B cell (primary cell): ENCODE results near the gene DENND1C. TPM values are rescaled to one million over a fixed set of nuclear protein-coding genes. Genes with fewer than 3 reads are reported as not detected.

Experiments used
- ATAC-seq: fragments of 200-7000 bp; cut with Tn5 transposase; one replicate; pipeline ENCODE4 v1.10.0; 2021; ENCODE audit warnings: low read depth, mild to moderate bottlenecking, moderate number of reproducible peaks, moderate library complexity
- CTCF ChIA-PET: fragments of 350-600 bp; sonication (Branson Sonifier 250); formaldehyde crosslinking; loops from one replicate; lab custom pipeline; 2021; ENCODE audit warnings: antibody characterized with exemption, inconsistent platforms; lab: Charles Lee
- POLR2A ChIA-PET: fragments of 350-600 bp; sonication (Branson Sonifier 250); formaldehyde crosslinking; loops from one replicate; lab custom pipeline; 2021; ENCODE audit warnings: antibody characterized with exemption; lab: Charles Lee
- DNase-seq: peaks from one replicate; pipeline ENCODE4 v3.0.0; 2013
- H2AFZ ChIP-seq: 2 replicates; pipeline ENCODE4 v1.6.1; 2012; ENCODE audit warnings: mild to moderate bottlenecking, low read depth, low read length; ENCODE audit not compliant: insufficient read depth, poor library complexity, severe bottlenecking
- H3K27ac ChIP-seq, 2 donors: 1 replicate in 1 of 2; 2 replicates in 1 of 2; pipeline ENCODE4 v1.5.1; 2012 to 2013; ENCODE audit warnings: low read length in 2 of 2, mild to moderate bottlenecking in 2 of 2, moderate library complexity in 1 of 2
- H3K27me3 ChIP-seq, 4 experiments: fragments of 200-600 bp in 1 of 4; sonication (generic) in 1 of 4; replicated peaks in 1 of 4; 1 replicate in 2 of 4; 2 replicates in 2 of 4; pipeline versions ENCODE4 v1.6.1 to v1.7.0; 2013 to 2016; ENCODE audit warnings: low read length in 3 of 4, mild to moderate bottlenecking in 2 of 4, mixed read lengths in 1 of 4, moderate library complexity in 1 of 4; ENCODE audit not compliant: insufficient read depth in 4 of 4, control insufficient read depth in 3 of 4; ENCODE audit errors: control extremely low read depth in 1 of 4
- H3K36me3 ChIP-seq, 2 experiments: replicated peaks in 1 of 2; 1 replicate in 1 of 2; 2 replicates in 1 of 2; pipeline versions ENCODE4 v1.6.1 to v1.7.1; 2013; ENCODE audit warnings: low read length in 1 of 2; ENCODE audit not compliant: insufficient read depth in 2 of 2, control insufficient read depth in 1 of 2; ENCODE audit errors: control extremely low read depth in 1 of 2, extremely low read depth in 1 of 2
- H3K4me1 ChIP-seq, 2 donors: fragments of 200-600 bp in 1 of 2; sonication (generic) in 1 of 2; 1 replicate in 1 of 2; 2 replicates in 1 of 2; pipeline versions ENCODE4 v1.5.1 to v1.6.1; 2013 to 2017; ENCODE audit warnings: low read length in 2 of 2; ENCODE audit not compliant: control insufficient read depth in 2 of 2, insufficient read depth in 2 of 2
- H3K4me2 ChIP-seq: replicated peaks from 2 replicates; pipeline ENCODE3; 2012; ENCODE audit warnings: mild to moderate bottlenecking, low read depth, low read length; ENCODE audit not compliant: poor library complexity, severe bottlenecking
- H3K4me3 ChIP-seq, 5 experiments: fragments of 200-600 bp in 1 of 5; sonication (generic) in 1 of 5; 1 replicate in 3 of 5; 2 replicates in 2 of 5; pipeline versions ENCODE4 v1.5.1 to v1.7.0; 2011 to 2016; ENCODE audit warnings: low read length in 4 of 5, mild to moderate bottlenecking in 4 of 5, low read depth in 2 of 5, control low read depth in 1 of 5, moderate library complexity in 1 of 5; ENCODE audit not compliant: insufficient read depth in 1 of 5; ENCODE audit errors: control extremely low read depth in 1 of 5, extremely low read depth in 1 of 5
- H3K79me2 ChIP-seq: fragments of 200-600 bp; sonication (generic); one replicate; pipeline ENCODE4 v1.6.0; 2016; ENCODE audit warnings: low read length; ENCODE audit not compliant: control insufficient read depth, insufficient read depth
- H3K9ac ChIP-seq: fragments of 200-600 bp; sonication (generic); 2 replicates; pipeline ENCODE4 v1.6.1; 2017; ENCODE audit warnings: mild to moderate bottlenecking, low read length, moderate library complexity
- H3K9me3 ChIP-seq, 3 donors: one replicate each; pipeline versions ENCODE4 v1.6.1 to v1.7.1; 2013; ENCODE audit warnings: low read length in 2 of 3; ENCODE audit not compliant: control insufficient read depth in 2 of 3, insufficient read depth in 1 of 3; ENCODE audit errors: control extremely low read depth in 1 of 3
- H4K20me1 ChIP-seq: 2 replicates; pipeline ENCODE4 v1.6.0; 2012; ENCODE audit warnings: mild to moderate bottlenecking, low read length; ENCODE audit not compliant: insufficient read depth, control insufficient read depth, poor library complexity, severe bottlenecking
- H3K27ac Mint-ChIP-seq: one replicate; pipeline ENCODE4 v1.8.0; 2021; ENCODE audit warnings: mixed read lengths
- H3K27me3 Mint-ChIP-seq: one replicate; pipeline ENCODE4 v1.8.0; 2021; ENCODE audit warnings: mixed read lengths
- H3K4me1 Mint-ChIP-seq: one replicate; pipeline ENCODE4 v1.8.0; 2021; ENCODE audit warnings: mixed read lengths
- H3K4me3 Mint-ChIP-seq: one replicate; pipeline ENCODE4 v1.8.0; 2021; ENCODE audit warnings: mixed read lengths
- H3K9me3 Mint-ChIP-seq: one replicate; pipeline ENCODE4 v1.8.0; 2022; ENCODE audit warnings: mixed read lengths; ENCODE audit not compliant: insufficient read depth
- CTCF ChIP-seq: fragments of 200-600 bp; IDR thresholded peaks from one replicate; pipeline ENCODE4 v1.8.0; 2022; ENCODE audit warnings: antibody characterized with exemption, mild to moderate bottlenecking
- EZH2 ChIP-seq: IDR thresholded peaks from 2 replicates; pipeline ENCODE4 v1.6.1; 2012; ENCODE audit warnings: borderline replicate concordance, low read depth, mild to moderate bottlenecking, moderate library complexity, low read length; ENCODE audit not compliant: insufficient read depth, poor library complexity, severe bottlenecking
- WGBS: methylation state at CpG from one replicate; pipeline ENCODE4 v1.1.5; 2013; ENCODE audit warnings: missing lambda C conversion rate; ENCODE audit not compliant: insufficient coverage; 5-methylcytosine and 5-hydroxymethylcytosine counted together
- intact Hi-C: fragments of 100-400 bp; cut with micrococcal nuclease; formaldehyde crosslinking; loops from one replicate; pipeline ENCODE4 v1.10.0; 2022
- polyA plus RNA-seq: library from polyadenylated mRNA; depleted of rRNA; stranded (reverse); fragments of >200 nt; gene quantifications from 2 replicates; pipeline ENCODE4 v1.2.3, GENCODE V29; 2012
- total RNA-seq, 2 donors: library from RNA; stranded (reverse); fragments of 120-200 nt in 1 of 2; gene quantifications; 1 replicate in 1 of 2; 2 replicates in 1 of 2; pipeline versions ENCODE4 v1.2.3 to v1.2.4, GENCODE V29; 2013 to 2022

DENND1C gene
- total and polyA plus RNA-seq, 2 donors (not counting 1 experiment from before 2014, with no cell fraction given), result 119 to 132 TPM

- Histone ChIP-seq H3K4me1 (peaks cover 42 to 63% of the 10 kb centered on the region in 2 donors), H3K79me2 (no peaks in the 10 kb centered on the region), H3K4me2 (peak overlapping the region; percentile 38), H3K36me3 (no peaks in the 10 kb centered on the region), H4K20me1 (peaks cover 5% of the 10 kb centered on the region), H3K9me3 (peaks cover 0 to 5% (median 0%) of the 10 kb centered on the region in 3 donors), H3K4me3 (no peak overlapping the region), H3K9ac (no peak overlapping the region), H3K27ac (peak overlapping the region; percentile 52 to 70), H3K27me3 (peaks cover 0 to 17% (median 7%) of the 10 kb centered on the region in 4 experiments), H2AFZ (no peak overlapping the region)
- Mint-ChIP-seq H3K4me3 (peak overlapping the region; percentile 76), H3K4me1 (peaks cover 50% of the 10 kb centered on the region), H3K27me3 (peaks cover 11% of the 10 kb centered on the region), H3K27ac (peak overlapping the region; percentile 92), H3K9me3 (no peaks in the 10 kb centered on the region)
- ChIA-PET POLR2A (interaction anchor here (0.6 to 1.8 kb wide), 8 partner anchors 10 to 209 kb away, joined by 3 to 11 read pairs (median 4); partner anchors contain the start of gene GPR108), CTCF (interaction anchor here (0.8 to 1.1 kb wide), 3 partner anchors 9 to 47 kb away, joined by 3 to 4 read pairs (median 3); no protein-coding TSS in a partner anchor)
- intact Hi-C loops, result loop anchor here (1.0 to 2.0 kb wide), 2 partner anchors 10 to 50 kb away; no protein-coding TSS in a partner anchor
- TF ChIP-seq CTCF, result no peak
- TF ChIP-seq EZH2, result no peak
- 8% methylated on average over 6 of the region's 9 CpGs for WGBS
- ATAC-seq (peak; percentile 5), DNase-seq (peak; percentile 78)
These were observed 47.0 kb upstream of the DENND1C start for GRCh38 chr19:6528544-6529121.
